SU-DHL-6 (cell line): ENCODE results near the gene CCDC188.

Source experiments
- CTCF ChIP-seq: fragments of 200-600 bp; sonication (generic); IDR thresholded peaks from one replicate; pipeline ENCODE4 v1.5.1; 2017; ENCODE audit warnings: antibody characterized with exemption, mild to moderate bottlenecking, low read length, moderate library complexity; ENCODE audit not compliant: insufficient read depth, poor library complexity, severe bottlenecking
- EZH2phosphoT487 ChIP-seq: fragments of 200-600 bp; sonication (generic), shearing (Covaris generic); conservative IDR thresholded peaks from 2 replicates; pipeline ENCODE4 v1.6.1; 2018; ENCODE audit warnings: mild to moderate bottlenecking, antibody characterized with exemption, low read length, moderate library complexity, mixed read lengths

DNA sequence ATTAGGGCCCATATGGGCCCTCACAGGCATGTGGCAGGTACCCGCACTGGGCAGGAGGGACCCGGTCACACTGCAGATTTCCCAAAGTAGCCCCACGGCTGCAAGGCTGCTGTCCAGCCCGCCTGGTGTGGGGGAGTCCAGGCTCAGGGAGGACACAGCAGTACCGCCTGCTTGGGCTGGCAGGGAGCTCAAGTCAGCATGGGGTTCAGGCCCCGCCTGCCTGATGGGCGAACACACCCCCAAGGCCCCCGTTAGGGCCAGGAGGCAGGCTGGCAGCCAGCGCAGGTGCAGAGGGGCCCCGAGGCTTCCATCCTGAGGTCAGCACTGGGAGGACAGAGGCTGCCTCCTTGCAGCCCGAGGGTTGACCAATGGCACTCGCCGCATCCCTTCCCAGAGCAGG, 13.7 kb downstream of the CCDC188 start:
- TF ChIP-seq CTCF (no peak), EZH2phosphoT487 (no peak)
